ENCODE measurements around the gene BGN. TPM values are rescaled to one million over a fixed set of nuclear protein-coding genes. Genes with fewer than 3 reads are reported as not detected.

BGN gene
- total and polyA plus RNA-seq, 2 experiments from 2014 or later, result 0.87 to 1.8 TPM

DNA sequence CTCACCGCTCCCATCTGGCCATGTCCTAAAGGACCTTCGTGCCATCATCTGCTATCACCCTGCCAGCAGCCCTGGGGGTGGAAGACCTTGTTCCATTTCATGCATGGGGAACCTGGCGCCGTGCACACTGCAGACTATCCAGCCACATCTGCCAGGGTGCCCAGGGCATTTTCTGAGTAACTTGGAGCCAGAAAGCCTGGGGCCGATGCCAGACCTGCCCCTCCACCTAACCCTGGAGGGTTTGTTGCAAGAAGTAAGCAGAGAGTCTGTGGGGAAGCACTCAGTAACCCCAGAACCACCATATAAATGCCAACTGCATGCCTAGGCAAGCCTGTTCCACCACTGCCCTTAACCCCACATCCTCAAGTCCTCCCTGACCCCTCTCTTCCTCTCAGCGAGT is 31.7 kb upstream of the BGN start (continued):
- no peak for TF ChIP-seq EZH2phosphoT487 (IDR thresholded peaks at IDR 0.05; ENCODE audit: unreplicated experiment)
- TF ChIP-seq, protein P1, sequence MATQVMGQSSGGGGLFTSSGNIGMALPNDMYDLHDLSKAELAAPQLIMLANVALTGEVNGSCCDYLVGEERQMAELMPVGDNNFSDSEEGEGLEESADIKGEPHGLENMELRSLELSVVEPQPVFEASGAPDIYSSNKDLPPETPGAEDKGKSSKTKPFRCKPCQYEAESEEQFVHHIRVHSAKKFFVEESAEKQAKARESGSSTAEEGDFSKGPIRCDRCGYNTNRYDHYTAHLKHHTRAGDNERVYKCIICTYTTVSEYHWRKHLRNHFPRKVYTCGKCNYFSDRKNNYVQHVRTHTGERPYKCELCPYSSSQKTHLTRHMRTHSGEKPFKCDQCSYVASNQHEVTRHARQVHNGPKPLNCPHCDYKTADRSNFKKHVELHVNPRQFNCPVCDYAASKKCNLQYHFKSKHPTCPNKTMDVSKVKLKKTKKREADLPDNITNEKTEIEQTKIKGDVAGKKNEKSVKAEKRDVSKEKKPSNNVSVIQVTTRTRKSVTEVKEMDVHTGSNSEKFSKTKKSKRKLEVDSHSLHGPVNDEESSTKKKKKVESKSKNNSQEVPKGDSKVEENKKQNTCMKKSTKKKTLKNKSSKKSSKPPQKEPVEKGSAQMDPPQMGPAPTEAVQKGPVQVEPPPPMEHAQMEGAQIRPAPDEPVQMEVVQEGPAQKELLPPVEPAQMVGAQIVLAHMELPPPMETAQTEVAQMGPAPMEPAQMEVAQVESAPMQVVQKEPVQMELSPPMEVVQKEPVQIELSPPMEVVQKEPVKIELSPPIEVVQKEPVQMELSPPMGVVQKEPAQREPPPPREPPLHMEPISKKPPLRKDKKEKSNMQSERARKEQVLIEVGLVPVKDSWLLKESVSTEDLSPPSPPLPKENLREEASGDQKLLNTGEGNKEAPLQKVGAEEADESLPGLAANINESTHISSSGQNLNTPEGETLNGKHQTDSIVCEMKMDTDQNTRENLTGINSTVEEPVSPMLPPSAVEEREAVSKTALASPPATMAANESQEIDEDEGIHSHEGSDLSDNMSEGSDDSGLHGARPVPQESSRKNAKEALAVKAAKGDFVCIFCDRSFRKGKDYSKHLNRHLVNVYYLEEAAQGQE (IDR thresholded peaks at IDR 0.05; ENCODE audit: unreplicated experiment), result no peak
- no peak for TF ChIP-seq CREB1 (CRISPR knock-in tag; IDR thresholded peaks at IDR 0.05; ENCODE audit: low read depth)

DNA sequence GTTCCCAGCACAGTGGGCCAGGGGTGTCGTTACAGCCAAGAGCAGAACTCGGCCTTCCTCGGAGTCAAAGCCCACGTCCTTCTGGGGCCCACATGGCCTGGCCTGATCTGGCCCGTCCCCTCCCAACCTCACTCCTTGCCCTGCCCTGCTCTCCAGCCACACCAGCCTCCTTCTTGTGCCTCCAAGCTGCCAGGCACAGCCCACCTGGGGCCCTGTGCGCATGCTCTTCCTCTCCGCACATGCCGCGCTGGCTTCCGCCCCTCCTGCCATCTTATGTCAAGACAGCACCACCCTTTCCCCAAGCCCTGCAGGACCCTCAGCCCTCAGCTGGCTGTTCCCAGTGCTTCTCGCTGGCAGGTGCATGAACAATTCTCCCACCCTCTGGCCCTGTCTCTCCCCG is 31.2 kb upstream of the BGN start:
- no peaks in the 10 kb centered on the region for H3K79me2 ChIP-seq (replicated peaks; ENCODE audit: insufficient read depth)
- Mint-ChIP-seq H3K9me3 (no peaks in the 10 kb centered on the region), H3K27me3 (ENCODE audit: insufficient read depth, low read depth, poor library complexity) (peaks cover 15% of the 10 kb centered on the region), H3K4me3 (no peak overlapping the region), H3K36me3 (ENCODE audit: low read depth) (peaks cover 22% of the 10 kb centered on the region; the same call in 2 of the 3 replicates), H3K27ac (no peak overlapping the region; the same call in 1 of the 2 replicates), H3K4me1 (no peaks in the 10 kb centered on the region)
- no peak overlapping the region for H3K27ac ChIP-seq (ENCODE audit: low read depth)
- no peaks in the 10 kb centered on the region for H3F3A ChIP-seq (replicated peaks; ENCODE audit: low read depth)
- H3K4me1 ChIP-seq (ENCODE audit: insufficient read depth), result no peaks in the 10 kb centered on the region
- ATAC-seq (no peak), DNase-seq (ENCODE audit: low spot score) (no peak)
- no peak overlapping the region for H2AFZ ChIP-seq
- no peaks in the 10 kb centered on the region for H3K9me2 ChIP-seq (ENCODE audit: insufficient read depth)
- H4K20me1 ChIP-seq (replicated peaks; ENCODE audit: insufficient read depth), result no peaks in the 10 kb centered on the region; the same call in 1 of the 2 replicates
- no peaks in the 10 kb centered on the region for H3K27me3 ChIP-seq (ENCODE audit: insufficient read depth)
- no peak overlapping the region for H3K4me3 ChIP-seq
- H3K4me2 ChIP-seq, result no peak overlapping the region
- no peaks in the 10 kb centered on the region for H3K36me3 ChIP-seq (ENCODE audit: insufficient read depth)
- TF ChIP-seq, protein P1 (IDR thresholded peaks at IDR 0.05; ENCODE audit: unreplicated experiment), result no peak

DNA sequence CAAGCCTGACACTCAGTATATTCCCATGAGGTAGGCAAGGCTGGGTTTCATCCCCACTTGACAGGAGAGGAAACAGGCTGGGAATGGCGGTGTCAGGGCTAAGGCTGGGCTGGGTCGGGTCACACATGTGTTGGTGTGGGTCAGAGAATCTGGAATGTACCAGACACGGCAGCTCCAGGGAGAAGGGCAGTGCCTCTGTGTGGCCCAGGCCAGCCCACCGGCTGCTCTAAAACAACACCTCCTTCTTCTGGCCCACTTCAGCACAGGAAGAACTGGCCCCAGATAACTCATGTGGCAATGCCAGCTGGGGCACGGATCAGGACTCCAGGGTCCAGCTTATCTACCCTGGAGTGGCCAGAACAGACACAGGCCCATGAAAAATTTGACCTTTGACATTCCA is 30.7 kb upstream of the BGN start:
- H3K27ac Mint-ChIP-seq, result no peak overlapping the region
- ATAC-seq, result no peak
- H2AFZ ChIP-seq, result no peak overlapping the region
- no peaks in the 10 kb centered on the region for H3F3A ChIP-seq (replicated peaks; ENCODE audit: low read depth)
- no peak overlapping the region for H3K4me3 ChIP-seq
- H3K27ac ChIP-seq (ENCODE audit: low read depth), result no peak overlapping the region
- no peaks in the 10 kb centered on the region for H3K27me3 ChIP-seq (ENCODE audit: insufficient read depth)
- H3K9me2 ChIP-seq (ENCODE audit: insufficient read depth), result no peaks in the 10 kb centered on the region
- no peaks in the 10 kb centered on the region; the same call in 1 of the 2 replicates for H4K20me1 ChIP-seq (replicated peaks; ENCODE audit: insufficient read depth)
- H3K4me1 Mint-ChIP-seq, result no peaks in the 10 kb centered on the region
- no peaks in the 10 kb centered on the region for H3K9me3 Mint-ChIP-seq
- H3K79me2 ChIP-seq (replicated peaks; ENCODE audit: insufficient read depth), result no peaks in the 10 kb centered on the region
- H3K36me3 ChIP-seq (ENCODE audit: insufficient read depth), result no peaks in the 10 kb centered on the region
- H3K4me1 ChIP-seq (ENCODE audit: insufficient read depth), result no peaks in the 10 kb centered on the region
- no peak overlapping the region for H3K4me3 Mint-ChIP-seq
- H3K27me3 Mint-ChIP-seq (ENCODE audit: insufficient read depth, low read depth, poor library complexity), result peaks cover 14% of the 10 kb centered on the region
- no peak overlapping the region for H3K4me2 ChIP-seq
- no peak for DNase-seq (ENCODE audit: low spot score)
- H3K36me3 Mint-ChIP-seq (ENCODE audit: low read depth), result peaks cover 22% of the 10 kb centered on the region; the same call in 2 of the 3 replicates
- TF ChIP-seq POLR2AphosphoS5 (IDR thresholded peaks at IDR 0.05; ENCODE audit: low read depth), result no peak
- no peak for TF ChIP-seq NANOG (IDR thresholded peaks at IDR 0.05; ENCODE audit: borderline replicate concordance)
- TF ChIP-seq, protein P2, sequence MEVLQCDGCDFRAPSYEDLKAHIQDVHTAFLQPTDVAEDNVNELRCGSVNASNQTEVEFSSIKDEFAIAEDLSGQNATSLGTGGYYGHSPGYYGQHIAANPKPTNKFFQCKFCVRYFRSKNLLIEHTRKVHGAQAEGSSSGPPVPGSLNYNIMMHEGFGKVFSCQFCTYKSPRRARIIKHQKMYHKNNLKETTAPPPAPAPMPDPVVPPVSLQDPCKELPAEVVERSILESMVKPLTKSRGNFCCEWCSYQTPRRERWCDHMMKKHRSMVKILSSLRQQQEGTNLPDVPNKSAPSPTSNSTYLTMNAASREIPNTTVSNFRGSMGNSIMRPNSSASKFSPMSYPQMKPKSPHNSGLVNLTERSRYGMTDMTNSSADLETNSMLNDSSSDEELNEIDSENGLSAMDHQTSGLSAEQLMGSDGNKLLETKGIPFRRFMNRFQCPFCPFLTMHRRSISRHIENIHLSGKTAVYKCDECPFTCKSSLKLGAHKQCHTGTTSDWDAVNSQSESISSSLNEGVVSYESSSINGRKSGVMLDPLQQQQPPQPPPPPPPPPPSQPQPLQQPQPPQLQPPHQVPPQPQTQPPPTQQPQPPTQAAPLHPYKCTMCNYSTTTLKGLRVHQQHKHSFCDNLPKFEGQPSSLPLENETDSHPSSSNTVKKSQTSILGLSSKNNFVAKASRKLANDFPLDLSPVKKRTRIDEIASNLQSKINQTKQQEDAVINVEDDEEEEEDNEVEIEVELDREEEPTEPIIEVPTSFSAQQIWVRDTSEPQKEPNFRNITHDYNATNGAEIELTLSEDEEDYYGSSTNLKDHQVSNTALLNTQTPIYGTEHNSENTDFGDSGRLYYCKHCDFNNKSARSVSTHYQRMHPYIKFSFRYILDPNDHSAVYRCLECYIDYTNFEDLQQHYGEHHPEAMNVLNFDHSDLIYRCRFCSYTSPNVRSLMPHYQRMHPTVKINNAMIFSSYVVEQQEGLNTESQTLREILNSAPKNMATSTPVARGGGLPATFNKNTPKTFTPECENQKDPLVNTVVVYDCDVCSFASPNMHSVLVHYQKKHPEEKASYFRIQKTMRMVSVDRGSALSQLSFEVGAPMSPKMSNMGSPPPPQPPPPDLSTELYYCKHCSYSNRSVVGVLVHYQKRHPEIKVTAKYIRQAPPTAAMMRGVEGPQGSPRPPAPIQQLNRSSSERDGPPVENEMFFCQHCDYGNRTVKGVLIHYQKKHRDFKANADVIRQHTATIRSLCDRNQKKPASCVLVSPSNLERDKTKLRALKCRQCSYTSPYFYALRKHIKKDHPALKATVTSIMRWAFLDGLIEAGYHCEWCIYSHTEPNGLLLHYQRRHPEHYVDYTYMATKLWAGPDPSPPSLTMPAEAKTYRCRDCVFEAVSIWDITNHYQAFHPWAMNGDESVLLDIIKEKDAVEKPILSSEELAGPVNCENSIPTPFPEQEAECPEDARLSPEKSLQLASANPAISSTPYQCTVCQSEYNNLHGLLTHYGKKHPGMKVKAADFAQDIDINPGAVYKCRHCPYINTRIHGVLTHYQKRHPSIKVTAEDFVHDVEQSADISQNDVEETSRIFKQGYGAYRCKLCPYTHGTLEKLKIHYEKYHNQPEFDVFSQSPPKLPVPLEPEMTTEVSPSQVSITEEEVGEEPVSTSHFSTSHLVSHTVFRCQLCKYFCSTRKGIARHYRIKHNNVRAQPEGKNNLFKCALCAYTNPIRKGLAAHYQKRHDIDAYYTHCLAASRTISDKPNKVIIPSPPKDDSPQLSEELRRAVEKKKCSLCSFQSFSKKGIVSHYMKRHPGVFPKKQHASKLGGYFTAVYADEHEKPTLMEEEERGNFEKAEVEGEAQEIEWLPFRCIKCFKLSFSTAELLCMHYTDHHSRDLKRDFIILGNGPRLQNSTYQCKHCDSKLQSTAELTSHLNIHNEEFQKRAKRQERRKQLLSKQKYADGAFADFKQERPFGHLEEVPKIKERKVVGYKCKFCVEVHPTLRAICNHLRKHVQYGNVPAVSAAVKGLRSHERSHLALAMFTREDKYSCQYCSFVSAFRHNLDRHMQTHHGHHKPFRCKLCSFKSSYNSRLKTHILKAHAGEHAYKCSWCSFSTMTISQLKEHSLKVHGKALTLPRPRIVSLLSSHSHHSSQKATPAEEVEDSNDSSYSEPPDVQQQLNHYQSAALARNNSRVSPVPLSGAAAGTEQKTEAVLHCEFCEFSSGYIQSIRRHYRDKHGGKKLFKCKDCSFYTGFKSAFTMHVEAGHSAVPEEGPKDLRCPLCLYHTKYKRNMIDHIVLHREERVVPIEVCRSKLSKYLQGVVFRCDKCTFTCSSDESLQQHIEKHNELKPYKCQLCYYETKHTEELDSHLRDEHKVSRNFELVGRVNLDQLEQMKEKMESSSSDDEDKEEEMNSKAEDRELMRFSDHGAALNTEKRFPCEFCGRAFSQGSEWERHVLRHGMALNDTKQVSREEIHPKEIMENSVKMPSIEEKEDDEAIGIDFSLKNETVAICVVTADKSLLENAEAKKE (CRISPR knock-in tag; IDR thresholded peaks at IDR 0.05), result no peak

All from GM23338 (cell line).